ENCODE data around the gene GRK5. TPM values are rescaled to one million over a fixed set of nuclear protein-coding genes. Genes with fewer than 3 reads are reported as not detected.

Gene GRK5
- 10 to 100 TPM; 11.6 to 38.2 (median 21.4) TPM for total RNA-seq

- no peak for TF ChIP-seq CTCF (IDR thresholded peaks at IDR 0.05; ENCODE audit: low read depth)
Observed at GRCh38 chr10:119207366-119207666, at the start of gene GRK5. Gene GRK5, plus strand, starts transcription at chr10:119207571. Its CDS starts 347 bp downstream, at chr10:119207918.

GRCh38 chr10:119159332-119159731 lies 48.0 kb upstream of the GRK5 start:
- no peak for TF ChIP-seq CTCF (IDR thresholded peaks at IDR 0.05; ENCODE audit: low read depth)

GRCh38 chr10:119161680-119162451 lies 45.5 kb upstream of the GRK5 start:
- TF ChIP-seq CTCF (IDR thresholded peaks at IDR 0.05; ENCODE audit: low read depth) = no peak

- TF ChIP-seq CTCF (IDR thresholded peaks at IDR 0.05; ENCODE audit: low read depth) = no peak
Observed at GRCh38 chr10:119162452-119163092, 44.8 kb upstream of the GRK5 start.

GRCh38 chr10:119165171-119166117 lies 41.9 kb upstream of the GRK5 start, which contains the start of gene SFXN4:
Gene SFXN4, minus strand, starts transcription at chr10:119165714. Its CDS starts 67 bp downstream, at chr10:119165647.
- TF ChIP-seq CTCF (IDR thresholded peaks at IDR 0.05; ENCODE audit: low read depth) = no peak

- TF ChIP-seq CTCF (IDR thresholded peaks at IDR 0.05; ENCODE audit: low read depth) = no peak
Observed at GRCh38 chr10:119166118-119166500, 41.3 kb upstream of the GRK5 start.

- TF ChIP-seq CTCF (IDR thresholded peaks at IDR 0.05; ENCODE audit: low read depth) = no peak
Observed at GRCh38 chr10:119166564-119166963, 40.8 kb upstream of the GRK5 start.
